Activated CD4-positive, alpha-beta memory T cell treated with anti-CD3 and anti-CD28 coated beads, Interleukin-2, amount 10 ng/mL, durations not matched to agents 7 days and 5 days (primary cell): ENCODE results near the gene IFITM2. TPM values are rescaled to one million over a fixed set of nuclear protein-coding genes. Genes with fewer than 3 reads are reported as not detected.

ENCODE experiments used
- total RNA-seq, 2 experiments: library from RNA; stranded (reverse); gene quantifications; one replicate each; pipeline ENCODE4 v1.2.3, GENCODE V29; 2021

Gene IFITM2
- total RNA-seq, 2 experiments from 2014 or later, result 1,637 to 1,643 TPM

Other genes with a start within 250 kb of the IFITM2 start
- gene SCGB1C1, start 114.7 kb upstream of the IFITM2 start, total RNA-seq, result not detected
- gene BET1L, start 100.4 kb upstream of the IFITM2 start, total RNA-seq, result 10 to 100 TPM; 39.3 to 44.5 TPM
- gene RIC8A, start 100.1 kb upstream of the IFITM2 start, total RNA-seq, result 100 to 1,000 TPM in 1 of 2 experiments, 10 to 100 TPM in 1; 98.7 to 103 TPM
- gene SIRT3, start 71.5 kb upstream of the IFITM2 start, total RNA-seq, result 10 to 100 TPM; 11.6 to 16.3 TPM
- gene PSMD13, start 70.8 kb upstream of the IFITM2 start, total RNA-seq, result 100 to 1,000 TPM; 156 to 160 TPM
- 1 to 10 TPM; 2.5 TPM for gene NLRP6, start 29.4 kb upstream of the IFITM2 start, total RNA-seq
- gene PGGHG, start 18.7 kb upstream of the IFITM2 start, total RNA-seq, result 100 to 1,000 TPM; 113 to 117 TPM
- not detected for gene IFITM5, start 8.3 kb upstream of the IFITM2 start, total RNA-seq
- gene IFITM1, start 6.2 kb downstream of the IFITM2 start, total RNA-seq, result 1,000 to 10,000 TPM; 1,010 to 1,055 TPM
- gene IFITM3, start 13.0 kb downstream of the IFITM2 start, total RNA-seq, result 10 to 100 TPM; 52.3 to 58.8 TPM
- gene B4GALNT4, start 61.7 kb downstream of the IFITM2 start, total RNA-seq, result under 1 TPM; 0.23 to 0.53 TPM
- not detected for gene PKP3, start 86.4 kb downstream of the IFITM2 start, total RNA-seq
- gene SIGIRR, start 107.2 kb downstream of the IFITM2 start, total RNA-seq, result 100 to 1,000 TPM; 170 to 178 TPM
- gene ANO9, start 134.2 kb downstream of the IFITM2 start, total RNA-seq, result 10 to 100 TPM; 69.2 to 73.5 TPM
- gene PTDSS2, start 142.5 kb downstream of the IFITM2 start, total RNA-seq, result 10 to 100 TPM; 20.1 to 21.5 TPM
- 100 to 1,000 TPM; 109 to 117 TPM for gene RNH1, start 199.4 kb downstream of the IFITM2 start, total RNA-seq
- gene HRAS, start 227.8 kb downstream of the IFITM2 start, total RNA-seq, result 10 to 100 TPM; 45.1 to 52.5 TPM
- gene LRRC56, start 229.7 kb downstream of the IFITM2 start, total RNA-seq, result 1 to 10 TPM; 2.2 to 2.5 TPM